NCI-H187 (cell line): ENCODE data around the gene HLA-DPA1.

Experiments
- DNase-seq, 2 experiments: peaks; one replicate each; lab custom pipeline; 2025; lab: John Stamatoyannopoulos, UW

Gene HLA-DPA1

DNA sequence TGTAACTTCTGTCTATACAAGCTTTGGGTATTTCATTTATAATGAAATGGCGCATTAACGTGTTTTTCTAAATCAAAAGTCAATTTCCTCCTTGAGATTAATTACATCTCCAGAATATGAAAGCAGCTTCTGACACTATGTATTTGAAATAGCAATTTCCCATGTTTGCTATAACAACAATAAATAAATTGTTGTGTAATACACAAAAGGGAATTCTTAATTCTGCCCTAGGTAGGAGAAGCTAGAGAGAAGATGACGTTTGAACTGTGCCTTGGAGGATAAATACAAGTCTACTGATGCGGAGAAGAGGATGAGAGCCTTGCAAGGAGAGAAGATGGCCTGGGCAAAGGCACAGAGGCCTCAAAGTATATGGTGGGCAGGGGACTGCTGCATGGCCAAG lies 56.4 kb downstream of the HLA-DPA1 start:
- no peak for DNase-seq

DNA sequence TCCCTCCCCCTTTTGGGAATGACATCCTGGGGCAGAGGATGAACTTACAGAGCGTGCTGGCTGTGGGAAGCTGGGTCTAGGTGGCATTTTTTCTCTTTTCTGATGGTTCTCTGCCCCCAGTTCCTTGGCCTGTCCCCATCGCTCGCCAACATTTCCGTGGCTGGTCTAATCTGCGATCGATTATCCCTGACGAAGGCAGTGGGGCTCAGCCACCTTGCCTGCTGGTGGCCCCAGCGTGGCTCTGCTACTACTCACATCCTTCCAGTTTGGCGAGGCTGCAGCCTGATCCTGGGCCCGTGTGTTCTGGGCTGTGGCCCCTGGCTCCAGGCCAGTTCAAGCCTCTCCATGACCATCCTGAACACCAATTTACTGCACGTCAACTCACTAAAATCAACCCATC lies 57.7 kb downstream of the HLA-DPA1 start:
- no peak for DNase-seq

DNA sequence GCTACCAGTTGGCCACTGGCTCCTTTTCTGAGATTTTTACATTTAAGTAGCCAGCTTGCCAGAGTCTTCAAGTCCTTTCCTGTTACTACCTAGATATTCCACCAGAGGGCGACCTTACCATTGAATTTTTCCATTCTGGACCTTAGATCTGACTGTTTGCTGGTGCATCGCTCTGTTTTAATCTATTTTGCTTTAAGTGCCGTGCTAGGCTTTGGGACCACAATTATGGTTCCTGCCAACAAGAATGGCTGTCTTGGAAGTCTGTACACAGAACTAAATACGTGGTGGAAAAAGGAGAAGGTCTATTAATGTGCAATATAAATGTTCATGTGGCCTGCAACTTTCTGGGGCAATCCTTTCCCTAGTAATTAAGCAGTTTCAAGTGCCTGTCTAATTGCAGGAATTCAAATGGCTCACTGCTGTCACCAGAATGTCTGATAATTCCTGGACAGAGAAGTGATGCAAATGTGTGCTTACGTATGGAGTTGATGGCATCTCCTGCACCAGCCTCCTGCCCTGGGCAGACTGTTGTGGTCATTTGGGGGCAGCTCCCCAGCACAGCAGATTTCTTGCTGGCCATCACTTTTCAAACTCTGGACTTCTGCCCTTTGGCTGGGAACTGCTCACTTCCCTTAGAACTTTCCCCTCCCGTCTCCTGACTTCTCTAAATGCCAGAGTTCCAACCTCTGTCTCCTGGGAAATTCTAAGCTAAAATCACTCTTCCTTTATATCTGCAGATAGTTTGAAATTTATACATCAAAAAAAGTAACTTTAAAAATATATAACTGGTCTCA lies 58.4 kb downstream of the HLA-DPA1 start:
- DNase-seq = peak in 1 of 2 experiments; percentile 20
